BJ (cell line): ENCODE measurements around the gene TERB1. TPM values are rescaled to one million over a fixed set of nuclear protein-coding genes. Genes with fewer than 3 reads are reported as not detected.
A peak's percentile ranks its signal among the peaks of the same experiment; 100 is the strongest.

ENCODE experiments used
- CTCF ChIA-PET: fragments of 350-600 bp; formaldehyde crosslinking; extraction: SDS; loops from one replicate; lab custom pipeline; 2021; ENCODE audit warnings: antibody characterized with exemption, inconsistent platforms; lab: Yijun Ruan, JAX
- POLR2A ChIA-PET: fragments of 300-600 bp; sonication (Branson Sonifier 250); formaldehyde crosslinking; extraction: SDS; loops from one replicate; lab custom pipeline; 2021; ENCODE audit warnings: antibody characterized with exemption; lab: Charles Lee
- DNase-seq: peaks from one replicate; pipeline ENCODE4 v3.0.0-alpha.2; 2011; ENCODE audit warnings: low read depth
- H3K27me3 ChIP-seq: 2 replicates; pipeline ENCODE4 v1.6.0; 2011; ENCODE audit warnings: low read length; ENCODE audit not compliant: control insufficient read depth, insufficient read depth
- H3K36me3 ChIP-seq: 2 replicates; pipeline ENCODE4 v1.5.1; 2011; ENCODE audit warnings: low read length; ENCODE audit not compliant: control insufficient read depth, insufficient read depth
- H3K4me3 ChIP-seq: 2 replicates; pipeline ENCODE4 v1.5.1; 2011; ENCODE audit warnings: low read depth, mild to moderate bottlenecking, control low read depth, low read length
- CTCF ChIP-seq: IDR thresholded peaks from 2 replicates; pipeline ENCODE4 v1.5.1; 2011; ENCODE audit warnings: low read depth, mild to moderate bottlenecking, control low read depth, inconsistent platforms, low read length, moderate library complexity; ENCODE audit not compliant: insufficient read depth
- polyA plus RNA-seq: library from polyadenylated mRNA; depleted of rRNA; stranded (reverse); fragments of >200 nt; gene quantifications from 2 replicates; pipeline ENCODE4 v1.2.3, GENCODE V29; 2011

TERB1 gene
- polyA plus RNA-seq, 1 experiment = not detected

GRCh38 chr16:66754819-66755218 is 46.6 kb downstream of the TERB1 start:
- H3K4me3 ChIP-seq = no peak overlapping the region
- CTCF ChIA-PET = interaction anchor here (1.5 kb wide), 1 partner anchor 113 kb away, joined by 5 read pairs; no protein-coding TSS in a partner anchor
- DNase-seq = no peak
- no peak for TF ChIP-seq CTCF
- POLR2A ChIA-PET = no interaction called here
- H3K36me3 ChIP-seq = no peaks in the 10 kb centered on the region; the same call in 1 of the 2 replicates
- H3K27me3 ChIP-seq = no peaks in the 10 kb centered on the region; the same call in 1 of the 2 replicates

- CTCF ChIA-PET = interaction anchor here (0.7 to 1.5 kb wide), 2 partner anchors 13 to 114 kb away, joined by 5 read pairs; no protein-coding TSS in a partner anchor
- DNase-seq = no peak
- no peaks in the 10 kb centered on the region; the same call in 1 of the 2 replicates for H3K27me3 ChIP-seq
- H3K4me3 ChIP-seq = no peak overlapping the region
- no peak for TF ChIP-seq CTCF
- POLR2A ChIA-PET = no interaction called here
- H3K36me3 ChIP-seq = no peaks in the 10 kb centered on the region; the same call in 1 of the 2 replicates
These were observed 47.2 kb downstream of the TERB1 start for GRCh38 chr16:66754211-66754610.

GRCh38 chr16:66752958-66753357 is 48.4 kb downstream of the TERB1 start:
- POLR2A ChIA-PET = no interaction called here
- peaks cover 6% of the 10 kb centered on the region for H3K36me3 ChIP-seq
- no peak for TF ChIP-seq CTCF
- no peaks in the 10 kb centered on the region; the same call in 1 of the 2 replicates for H3K27me3 ChIP-seq
- DNase-seq = no peak
- CTCF ChIA-PET = interaction anchor here (1.1 to 3.0 kb wide), 6 partner anchors 13 to 346 kb away, joined by 3 to 41 read pairs (median 6); no protein-coding TSS in a partner anchor
- no peak overlapping the region for H3K4me3 ChIP-seq

- no peak for DNase-seq
- Histone ChIP-seq H3K4me3 (no peak overlapping the region), H3K36me3 (peaks cover 7% of the 10 kb centered on the region), H3K27me3 (no peaks in the 10 kb centered on the region; the same call in 1 of the 2 replicates)
- CTCF ChIA-PET = interaction anchor here (0.7 to 3.0 kb wide), 19 partner anchors 10 to 347 kb away, joined by 3 to 41 read pairs (median 4); partner anchors contain the start of gene NAE1
- TF ChIP-seq CTCF = no peak
- POLR2A ChIA-PET = no interaction called here
These were observed 49.0 kb downstream of the TERB1 start for GRCh38 chr16:66752379-66752778.

- TF ChIP-seq CTCF = no peak
- Histone ChIP-seq H3K36me3 (peaks cover 7% of the 10 kb centered on the region), H3K4me3 (peak overlapping the region; percentile 20), H3K27me3 (no peaks in the 10 kb centered on the region; the same call in 1 of the 2 replicates)
- no peak for DNase-seq
- POLR2A ChIA-PET = no interaction called here
- CTCF ChIA-PET = interaction anchor here (0.7 to 3.0 kb wide), 19 partner anchors 10 to 347 kb away, joined by 3 to 41 read pairs (median 4); partner anchors contain the start of gene NAE1
These were observed 49.4 kb downstream of the TERB1 start for GRCh38 chr16:66751992-66752322.
